Measurements from ENCODE around the gene JAG1.

Gene JAG1

GRCh38 chr20:10644458-10645204, 29.2 kb downstream of the JAG1 start:
- Histone ChIP-seq H3K4me3 (ENCODE audit: extremely low read depth, insufficient read depth, low read length, poor library complexity, severe bottlenecking) (no peak overlapping the region), H3K36me3 (ENCODE audit: control insufficient read depth, insufficient read depth, low read length) (peaks cover 100% of the 10 kb centered on the region), H3K4me1 (ENCODE audit: control insufficient read depth, insufficient read depth, low read length, poor library complexity, severe bottlenecking) (peaks cover 25% of the 10 kb centered on the region), H3K9me3 (ENCODE audit: control insufficient read depth, low read length) (no peaks in the 10 kb centered on the region), H3K27ac (ENCODE audit: low read depth, low read length, severe bottlenecking) (no peak overlapping the region)
- 92 to 94% methylated on average over 10 to 11 of the region's 14 CpGs for WGBS, 2 experiments (ENCODE audit: insufficient coverage in 2 of 2)

GRCh38 chr20:10643560-10643873, 30.3 kb downstream of the JAG1 start:
- Histone ChIP-seq H3K36me3 (ENCODE audit: control insufficient read depth, insufficient read depth, low read length) (peaks cover 98% of the 10 kb centered on the region), H3K9me3 (ENCODE audit: control insufficient read depth, low read length) (no peaks in the 10 kb centered on the region), H3K4me1 (ENCODE audit: control insufficient read depth, insufficient read depth, low read length, poor library complexity, severe bottlenecking) (peaks cover 16% of the 10 kb centered on the region), H3K27ac (ENCODE audit: low read depth, low read length, severe bottlenecking) (no peak overlapping the region), H3K4me3 (ENCODE audit: extremely low read depth, insufficient read depth, low read length, poor library complexity, severe bottlenecking) (no peak overlapping the region)
- 93% methylated on average over 6 to 7 of the region's 7 CpGs for WGBS, 2 experiments (ENCODE audit: insufficient coverage in 2 of 2)

- H3K36me3 ChIP-seq (ENCODE audit: control insufficient read depth, insufficient read depth, low read length): peaks cover 96% of the 10 kb centered on the region
- no peak overlapping the region for H3K4me3 ChIP-seq (ENCODE audit: extremely low read depth, insufficient read depth, low read length, poor library complexity, severe bottlenecking)
- no peaks in the 10 kb centered on the region for H3K9me3 ChIP-seq (ENCODE audit: control insufficient read depth, low read length)
- H3K4me1 ChIP-seq (ENCODE audit: control insufficient read depth, insufficient read depth, low read length, poor library complexity, severe bottlenecking): peaks cover 11% of the 10 kb centered on the region
- H3K27ac ChIP-seq (ENCODE audit: low read depth, low read length, severe bottlenecking): no peak overlapping the region
- WGBS, 2 experiments (ENCODE audit: insufficient coverage in 2 of 2): 77 to 90% methylated on average over 3 of the region's 4 CpGs
These were observed 30.8 kb downstream of the JAG1 start for GRCh38 chr20:10642856-10643559.

- Histone ChIP-seq H3K27ac (ENCODE audit: low read depth, low read length, severe bottlenecking) (no peak overlapping the region), H3K4me1 (ENCODE audit: control insufficient read depth, insufficient read depth, low read length, poor library complexity, severe bottlenecking) (peaks cover 8% of the 10 kb centered on the region), H3K4me3 (ENCODE audit: extremely low read depth, insufficient read depth, low read length, poor library complexity, severe bottlenecking) (no peak overlapping the region), H3K36me3 (ENCODE audit: control insufficient read depth, insufficient read depth, low read length) (peaks cover 93% of the 10 kb centered on the region), H3K9me3 (ENCODE audit: control insufficient read depth, low read length) (no peaks in the 10 kb centered on the region)
- 93 to 96% methylated on average over 6 of the region's 7 CpGs for WGBS, 2 experiments (ENCODE audit: insufficient coverage in 2 of 2)
These were observed 31.9 kb downstream of the JAG1 start for GRCh38 chr20:10641893-10642292.

GRCh38 chr20:10641467-10641866, 32.3 kb downstream of the JAG1 start:
- Histone ChIP-seq H3K27ac (ENCODE audit: low read depth, low read length, severe bottlenecking) (no peak overlapping the region), H3K36me3 (ENCODE audit: control insufficient read depth, insufficient read depth, low read length) (peaks cover 90% of the 10 kb centered on the region), H3K4me3 (ENCODE audit: extremely low read depth, insufficient read depth, low read length, poor library complexity, severe bottlenecking) (no peak overlapping the region), H3K9me3 (ENCODE audit: control insufficient read depth, low read length) (no peaks in the 10 kb centered on the region), H3K4me1 (ENCODE audit: control insufficient read depth, insufficient read depth, low read length, poor library complexity, severe bottlenecking) (peaks cover 11% of the 10 kb centered on the region)
- 97 to 98% methylated on average over 11 to 12 of the region's 12 CpGs for WGBS, 2 experiments (ENCODE audit: insufficient coverage in 2 of 2)

GRCh38 chr20:10640897-10641296, 32.9 kb downstream of the JAG1 start:
- H3K27ac ChIP-seq (ENCODE audit: low read depth, low read length, severe bottlenecking): no peak overlapping the region
- H3K4me3 ChIP-seq (ENCODE audit: extremely low read depth, insufficient read depth, low read length, poor library complexity, severe bottlenecking): no peak overlapping the region
- 89 to 95% methylated on average over 4 to 7 of the region's 12 CpGs for WGBS, 2 experiments (ENCODE audit: insufficient coverage in 2 of 2)
- peaks cover 86% of the 10 kb centered on the region for H3K36me3 ChIP-seq (ENCODE audit: control insufficient read depth, insufficient read depth, low read length)
- H3K4me1 ChIP-seq (ENCODE audit: control insufficient read depth, insufficient read depth, low read length, poor library complexity, severe bottlenecking): peaks cover 17% of the 10 kb centered on the region
- H3K9me3 ChIP-seq (ENCODE audit: control insufficient read depth, low read length): no peaks in the 10 kb centered on the region

GRCh38 chr20:10639737-10640556, 33.9 kb downstream of the JAG1 start:
- Histone ChIP-seq H3K27ac (ENCODE audit: low read depth, low read length, severe bottlenecking) (no peak overlapping the region), H3K4me3 (ENCODE audit: extremely low read depth, insufficient read depth, low read length, poor library complexity, severe bottlenecking) (no peak overlapping the region), H3K36me3 (ENCODE audit: control insufficient read depth, insufficient read depth, low read length) (peaks cover 76% of the 10 kb centered on the region), H3K9me3 (ENCODE audit: control insufficient read depth, low read length) (no peaks in the 10 kb centered on the region), H3K4me1 (ENCODE audit: control insufficient read depth, insufficient read depth, low read length, poor library complexity, severe bottlenecking) (peaks cover 26% of the 10 kb centered on the region)
- 85 to 92% methylated on average over 10 to 11 of the region's 18 CpGs for WGBS, 2 experiments (ENCODE audit: insufficient coverage in 2 of 2)

- H3K36me3 ChIP-seq (ENCODE audit: control insufficient read depth, insufficient read depth, low read length): peaks cover 69% of the 10 kb centered on the region
- no peak overlapping the region for H3K4me3 ChIP-seq (ENCODE audit: extremely low read depth, insufficient read depth, low read length, poor library complexity, severe bottlenecking)
- peaks cover 27% of the 10 kb centered on the region for H3K4me1 ChIP-seq (ENCODE audit: control insufficient read depth, insufficient read depth, low read length, poor library complexity, severe bottlenecking)
- 82 to 96% methylated on average over 19 to 20 of the region's 23 CpGs for WGBS, 2 experiments (ENCODE audit: insufficient coverage in 2 of 2)
- no peaks in the 10 kb centered on the region for H3K9me3 ChIP-seq (ENCODE audit: control insufficient read depth, low read length)
- H3K27ac ChIP-seq (ENCODE audit: low read depth, low read length, severe bottlenecking): no peak overlapping the region
These were observed 34.6 kb downstream of the JAG1 start for GRCh38 chr20:10639077-10639736.

- Histone ChIP-seq H3K36me3 (ENCODE audit: control insufficient read depth, insufficient read depth, low read length) (peaks cover 52% of the 10 kb centered on the region), H3K4me1 (ENCODE audit: control insufficient read depth, insufficient read depth, low read length, poor library complexity, severe bottlenecking) (peaks cover 39% of the 10 kb centered on the region), H3K4me3 (ENCODE audit: extremely low read depth, insufficient read depth, low read length, poor library complexity, severe bottlenecking) (no peak overlapping the region), H3K27ac (ENCODE audit: low read depth, low read length, severe bottlenecking) (no peak overlapping the region), H3K9me3 (ENCODE audit: control insufficient read depth, low read length) (no peaks in the 10 kb centered on the region)
- 30 to 33% methylated on average over 1 to 2 of the region's 6 CpGs for WGBS, 2 experiments (ENCODE audit: insufficient coverage in 2 of 2)
These were observed 36.2 kb downstream of the JAG1 start for GRCh38 chr20:10637563-10637962.

- H3K27ac ChIP-seq (ENCODE audit: low read depth, low read length, severe bottlenecking): no peak overlapping the region
- 82 to 87% methylated on average over 3 of the region's 10 CpGs for WGBS, 2 experiments (ENCODE audit: insufficient coverage in 2 of 2)
- peaks cover 48% of the 10 kb centered on the region for H3K36me3 ChIP-seq (ENCODE audit: control insufficient read depth, insufficient read depth, low read length)
- no peaks in the 10 kb centered on the region for H3K9me3 ChIP-seq (ENCODE audit: control insufficient read depth, low read length)
- no peak overlapping the region for H3K4me3 ChIP-seq (ENCODE audit: extremely low read depth, insufficient read depth, low read length, poor library complexity, severe bottlenecking)
- peaks cover 42% of the 10 kb centered on the region for H3K4me1 ChIP-seq (ENCODE audit: control insufficient read depth, insufficient read depth, low read length, poor library complexity, severe bottlenecking)
These were observed 36.7 kb downstream of the JAG1 start for GRCh38 chr20:10637031-10637559.

Data from mesodermal cell (in vitro differentiated cells).